ENCODE results near the gene GPR89A. TPM values are rescaled to one million over a fixed set of nuclear protein-coding genes. Genes with fewer than 3 reads are reported as not detected.
"Not testable (repeated sequence)": the region's sequence is repeated elsewhere in the genome, so short reads cannot be mapped to it uniquely, and the experiment has no call there.

The GPR89A gene
- total RNA-seq, 1 experiment from 2014 or later = 21.5 TPM

DNA sequence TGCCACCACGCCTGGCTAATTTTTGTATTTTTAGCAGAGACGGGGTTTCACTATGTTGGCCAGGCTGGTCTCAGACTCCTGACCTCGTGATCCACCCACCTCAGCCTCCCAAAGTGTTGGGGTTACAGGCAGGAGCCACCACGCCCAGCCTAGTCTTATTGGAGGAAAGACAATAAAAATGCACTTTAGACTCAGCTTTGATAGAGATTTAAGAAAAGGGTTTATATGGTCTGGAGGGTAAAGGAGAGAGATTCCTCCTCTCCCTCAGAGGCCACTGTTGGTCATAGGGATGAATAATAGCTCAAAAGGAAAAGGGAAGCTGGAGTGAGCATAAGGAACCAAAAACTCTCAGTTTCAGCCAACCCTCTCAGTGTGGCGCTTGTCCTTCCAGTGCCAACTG lies 8.4 kb upstream of the GPR89A start:
- H3K27ac ChIP-seq (ENCODE audit: low read length); in situ Hi-C loops (cut with HindIII; ENCODE audit: low pct_unique_long_range_greater_than_20kb, low sequenced_read_pairs); POLR2A ChIA-PET; CTCF ChIA-PET; intact Hi-C loops (cut with micrococcal nuclease; ENCODE audit: unreplicated experiment); H3K4me1 ChIP-seq (ENCODE audit: control insufficient read depth, insufficient read depth, low read length); H3K36me3 ChIP-seq (ENCODE audit: control insufficient read depth, insufficient read depth, low read length); ATAC-seq; H3K4me3 ChIP-seq (ENCODE audit: low read depth in 2 of 2, low read length in 2 of 2); H3K9me3 ChIP-seq (ENCODE audit: control insufficient read depth, insufficient read depth, low read depth, low read length); DNase-seq (ENCODE audit: low read depth, low spot score); H3K27me3 ChIP-seq (ENCODE audit: control insufficient read depth, insufficient read depth, low read length); BruUV-seq (replicated peaks): not testable (repeated sequence)

DNA sequence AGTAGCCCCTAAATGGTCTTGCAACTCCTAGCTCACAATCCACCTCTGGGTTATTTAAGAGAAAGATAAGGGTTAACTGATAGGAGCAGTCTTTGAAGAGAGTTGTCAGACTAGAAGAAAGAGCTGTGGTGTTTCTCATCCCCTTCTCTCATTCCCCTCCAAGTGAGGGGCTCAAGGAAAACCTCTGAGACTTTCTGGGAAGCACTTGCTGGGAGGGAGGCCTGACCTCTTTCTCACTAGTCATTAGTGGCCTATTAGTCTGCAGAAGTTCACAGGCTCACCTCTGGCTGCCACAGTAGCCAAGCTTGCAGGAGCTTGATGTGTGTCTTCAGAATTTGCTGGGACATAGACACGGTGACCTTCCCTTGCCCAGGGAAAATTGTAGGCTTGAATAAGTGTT lies 6.2 kb upstream of the GPR89A start:
- H3K27me3 ChIP-seq (ENCODE audit: control insufficient read depth, insufficient read depth, low read length) = no peaks in the 10 kb centered on the region
- in situ Hi-C loops (cut with HindIII; ENCODE audit: low pct_unique_long_range_greater_than_20kb, low sequenced_read_pairs) = no loop called here
- intact Hi-C loops (cut with micrococcal nuclease; ENCODE audit: unreplicated experiment) = no loop called here
- no peaks in the 10 kb centered on the region for H3K4me1 ChIP-seq (ENCODE audit: control insufficient read depth, insufficient read depth, low read length)
- no peaks in the 10 kb centered on the region for H3K9me3 ChIP-seq (ENCODE audit: control insufficient read depth, insufficient read depth, low read depth, low read length)
- ATAC-seq = no peak
- no peak overlapping the region for H3K27ac ChIP-seq (ENCODE audit: low read length)
- TF ChIP-seq SIN3A (IDR thresholded peaks at IDR 0.05; ENCODE audit: borderline replicate concordance, insufficient read depth, low read depth, low read length) = no peak
- TF ChIP-seq, protein P1, sequence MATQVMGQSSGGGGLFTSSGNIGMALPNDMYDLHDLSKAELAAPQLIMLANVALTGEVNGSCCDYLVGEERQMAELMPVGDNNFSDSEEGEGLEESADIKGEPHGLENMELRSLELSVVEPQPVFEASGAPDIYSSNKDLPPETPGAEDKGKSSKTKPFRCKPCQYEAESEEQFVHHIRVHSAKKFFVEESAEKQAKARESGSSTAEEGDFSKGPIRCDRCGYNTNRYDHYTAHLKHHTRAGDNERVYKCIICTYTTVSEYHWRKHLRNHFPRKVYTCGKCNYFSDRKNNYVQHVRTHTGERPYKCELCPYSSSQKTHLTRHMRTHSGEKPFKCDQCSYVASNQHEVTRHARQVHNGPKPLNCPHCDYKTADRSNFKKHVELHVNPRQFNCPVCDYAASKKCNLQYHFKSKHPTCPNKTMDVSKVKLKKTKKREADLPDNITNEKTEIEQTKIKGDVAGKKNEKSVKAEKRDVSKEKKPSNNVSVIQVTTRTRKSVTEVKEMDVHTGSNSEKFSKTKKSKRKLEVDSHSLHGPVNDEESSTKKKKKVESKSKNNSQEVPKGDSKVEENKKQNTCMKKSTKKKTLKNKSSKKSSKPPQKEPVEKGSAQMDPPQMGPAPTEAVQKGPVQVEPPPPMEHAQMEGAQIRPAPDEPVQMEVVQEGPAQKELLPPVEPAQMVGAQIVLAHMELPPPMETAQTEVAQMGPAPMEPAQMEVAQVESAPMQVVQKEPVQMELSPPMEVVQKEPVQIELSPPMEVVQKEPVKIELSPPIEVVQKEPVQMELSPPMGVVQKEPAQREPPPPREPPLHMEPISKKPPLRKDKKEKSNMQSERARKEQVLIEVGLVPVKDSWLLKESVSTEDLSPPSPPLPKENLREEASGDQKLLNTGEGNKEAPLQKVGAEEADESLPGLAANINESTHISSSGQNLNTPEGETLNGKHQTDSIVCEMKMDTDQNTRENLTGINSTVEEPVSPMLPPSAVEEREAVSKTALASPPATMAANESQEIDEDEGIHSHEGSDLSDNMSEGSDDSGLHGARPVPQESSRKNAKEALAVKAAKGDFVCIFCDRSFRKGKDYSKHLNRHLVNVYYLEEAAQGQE (IDR thresholded peaks at IDR 0.05; ENCODE audit: insufficient read depth in 1 of 2, low read depth in 2 of 2, low read length in 1 of 2) = no peak
- no peak for TF ChIP-seq TCF7L2 (IDR thresholded peaks at IDR 0.05; ENCODE audit: low read depth, low read length)
- TF ChIP-seq POLR2AphosphoS5 (IDR thresholded peaks at IDR 0.05; ENCODE audit: low read depth, low read length) = no peak
- TF ChIP-seq, protein P2, sequence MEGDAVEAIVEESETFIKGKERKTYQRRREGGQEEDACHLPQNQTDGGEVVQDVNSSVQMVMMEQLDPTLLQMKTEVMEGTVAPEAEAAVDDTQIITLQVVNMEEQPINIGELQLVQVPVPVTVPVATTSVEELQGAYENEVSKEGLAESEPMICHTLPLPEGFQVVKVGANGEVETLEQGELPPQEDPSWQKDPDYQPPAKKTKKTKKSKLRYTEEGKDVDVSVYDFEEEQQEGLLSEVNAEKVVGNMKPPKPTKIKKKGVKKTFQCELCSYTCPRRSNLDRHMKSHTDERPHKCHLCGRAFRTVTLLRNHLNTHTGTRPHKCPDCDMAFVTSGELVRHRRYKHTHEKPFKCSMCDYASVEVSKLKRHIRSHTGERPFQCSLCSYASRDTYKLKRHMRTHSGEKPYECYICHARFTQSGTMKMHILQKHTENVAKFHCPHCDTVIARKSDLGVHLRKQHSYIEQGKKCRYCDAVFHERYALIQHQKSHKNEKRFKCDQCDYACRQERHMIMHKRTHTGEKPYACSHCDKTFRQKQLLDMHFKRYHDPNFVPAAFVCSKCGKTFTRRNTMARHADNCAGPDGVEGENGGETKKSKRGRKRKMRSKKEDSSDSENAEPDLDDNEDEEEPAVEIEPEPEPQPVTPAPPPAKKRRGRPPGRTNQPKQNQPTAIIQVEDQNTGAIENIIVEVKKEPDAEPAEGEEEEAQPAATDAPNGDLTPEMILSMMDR (IDR thresholded peaks at IDR 0.05) = no peak
- CTCF ChIA-PET = no interaction called here
- no peaks in the 10 kb centered on the region for H3K36me3 ChIP-seq (ENCODE audit: control insufficient read depth, insufficient read depth, low read length)
- H3K4me3 ChIP-seq (ENCODE audit: low read depth in 2 of 2, low read length in 2 of 2) = no peak overlapping the region
- no TSS peak for BruUV-seq (replicated peaks)
- POLR2A ChIA-PET = no interaction called here
- DNase-seq (ENCODE audit: low read depth, low spot score) = no peak

DNA sequence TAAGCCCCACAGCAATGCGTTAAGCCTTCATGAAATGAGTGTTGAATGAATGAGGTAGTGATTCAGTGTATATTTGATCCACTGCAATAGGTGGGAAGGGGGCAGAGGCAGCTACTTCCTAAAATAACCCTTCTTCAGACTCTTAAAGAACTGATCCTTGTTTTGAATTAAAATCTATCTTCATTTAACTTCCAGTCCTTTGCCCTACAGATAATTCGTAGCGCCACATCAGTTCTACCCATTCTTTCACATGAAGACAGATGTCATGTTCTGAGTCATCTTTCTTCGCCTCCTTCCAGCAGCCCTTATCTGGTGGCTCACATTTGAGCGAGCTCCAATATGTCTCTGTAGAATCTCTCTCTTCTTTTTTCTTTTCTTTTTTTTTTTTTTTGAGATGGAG lies 948 bp upstream of the GPR89A start:
- in situ Hi-C loops (cut with HindIII; ENCODE audit: low pct_unique_long_range_greater_than_20kb, low sequenced_read_pairs); DNase-seq (ENCODE audit: low read depth, low spot score); intact Hi-C loops (cut with micrococcal nuclease; ENCODE audit: unreplicated experiment); H3K27me3 ChIP-seq (ENCODE audit: control insufficient read depth, insufficient read depth, low read length); H3K4me3 ChIP-seq (ENCODE audit: low read depth in 2 of 2, low read length in 2 of 2); ATAC-seq; POLR2A ChIA-PET; H3K9me3 ChIP-seq (ENCODE audit: control insufficient read depth, insufficient read depth, low read depth, low read length); H3K4me1 ChIP-seq (ENCODE audit: control insufficient read depth, insufficient read depth, low read length); BruUV-seq (replicated peaks); H3K27ac ChIP-seq (ENCODE audit: low read length); H3K36me3 ChIP-seq (ENCODE audit: control insufficient read depth, insufficient read depth, low read length); CTCF ChIA-PET: not testable (repeated sequence)

DNA sequence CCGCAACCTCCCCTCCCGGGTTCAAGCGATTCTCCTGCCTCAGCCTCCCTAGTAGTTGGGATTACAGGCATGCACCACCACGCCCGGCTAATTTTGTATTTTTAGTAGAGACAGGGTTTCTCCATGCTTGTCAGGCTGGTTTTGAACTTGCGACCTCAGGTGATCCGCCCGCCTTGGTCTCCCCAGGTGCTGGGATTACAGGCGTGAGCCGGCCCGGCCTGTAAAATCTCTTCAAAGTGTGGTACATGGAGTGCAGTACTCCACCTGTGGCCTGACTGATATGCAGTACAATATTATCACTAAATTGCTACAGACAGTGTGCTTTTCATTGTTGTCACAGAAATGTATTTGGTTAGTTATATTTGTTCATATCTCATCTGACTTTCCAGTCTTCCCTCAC lies 499 bp upstream of the GPR89A start:
- ATAC-seq; H3K9me3 ChIP-seq (ENCODE audit: control insufficient read depth, insufficient read depth, low read depth, low read length); H3K4me3 ChIP-seq (ENCODE audit: low read depth in 2 of 2, low read length in 2 of 2); DNase-seq (ENCODE audit: low read depth, low spot score); in situ Hi-C loops (cut with HindIII; ENCODE audit: low pct_unique_long_range_greater_than_20kb, low sequenced_read_pairs); BruUV-seq (replicated peaks); H3K36me3 ChIP-seq (ENCODE audit: control insufficient read depth, insufficient read depth, low read length); intact Hi-C loops (cut with micrococcal nuclease; ENCODE audit: unreplicated experiment); H3K27me3 ChIP-seq (ENCODE audit: control insufficient read depth, insufficient read depth, low read length); POLR2A ChIA-PET; H3K4me1 ChIP-seq (ENCODE audit: control insufficient read depth, insufficient read depth, low read length); CTCF ChIA-PET; H3K27ac ChIP-seq (ENCODE audit: low read length): not testable (repeated sequence)

DNA sequence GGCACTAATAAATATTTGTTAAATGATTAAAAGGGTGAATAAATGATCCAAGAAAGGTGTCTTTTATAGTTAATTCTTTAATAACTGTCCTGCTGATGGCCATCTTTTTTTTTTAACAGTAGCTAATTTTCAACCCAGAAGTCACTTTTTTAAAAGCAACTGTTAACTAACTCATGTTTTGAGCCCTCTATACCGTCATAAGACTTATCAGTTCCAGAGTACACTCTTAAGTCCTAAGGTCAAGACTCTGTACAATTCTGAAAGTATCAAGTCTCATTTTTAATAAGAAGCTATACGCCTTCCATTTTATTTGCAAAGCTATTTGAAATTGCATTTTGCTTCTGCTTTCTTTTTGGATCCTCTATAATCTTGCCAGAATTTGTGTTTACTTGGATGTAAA lies 3.0 kb downstream of the GPR89A start:
- intact Hi-C loops (cut with micrococcal nuclease; ENCODE audit: unreplicated experiment); H3K36me3 ChIP-seq (ENCODE audit: control insufficient read depth, insufficient read depth, low read length); H3K9me3 ChIP-seq (ENCODE audit: control insufficient read depth, insufficient read depth, low read depth, low read length); ATAC-seq; H3K27ac ChIP-seq (ENCODE audit: low read length); BruUV-seq (replicated peaks); H3K4me1 ChIP-seq (ENCODE audit: control insufficient read depth, insufficient read depth, low read length); POLR2A ChIA-PET; in situ Hi-C loops (cut with HindIII; ENCODE audit: low pct_unique_long_range_greater_than_20kb, low sequenced_read_pairs); H3K27me3 ChIP-seq (ENCODE audit: control insufficient read depth, insufficient read depth, low read length); H3K4me3 ChIP-seq (ENCODE audit: low read depth in 2 of 2, low read length in 2 of 2); CTCF ChIA-PET; DNase-seq (ENCODE audit: low read depth, low spot score): not testable (repeated sequence)

DNA sequence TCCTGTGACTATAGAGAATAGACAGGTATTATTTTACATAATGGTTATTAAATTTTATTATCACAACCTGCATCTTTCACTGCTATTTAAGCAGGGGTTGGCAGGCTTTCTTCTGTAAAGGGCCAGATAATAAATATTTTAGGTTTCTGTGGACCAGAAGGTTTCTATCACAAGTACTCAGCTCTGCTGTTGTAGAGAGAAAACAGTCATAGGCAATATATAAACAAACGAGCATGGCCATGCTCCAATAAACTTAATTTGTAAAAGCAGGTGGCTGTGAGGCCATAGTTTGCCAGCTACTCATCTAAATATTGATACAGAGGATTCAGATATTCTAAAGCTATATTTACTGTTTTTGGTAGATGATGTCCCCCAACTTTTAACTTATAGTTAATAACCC lies 12.3 kb downstream of the GPR89A start:
- POLR2A ChIA-PET; intact Hi-C loops (cut with micrococcal nuclease; ENCODE audit: unreplicated experiment); H3K9me3 ChIP-seq (ENCODE audit: control insufficient read depth, insufficient read depth, low read depth, low read length); CTCF ChIA-PET; in situ Hi-C loops (cut with HindIII; ENCODE audit: low pct_unique_long_range_greater_than_20kb, low sequenced_read_pairs); H3K4me3 ChIP-seq (ENCODE audit: low read depth in 2 of 2, low read length in 2 of 2); H3K27me3 ChIP-seq (ENCODE audit: control insufficient read depth, insufficient read depth, low read length); BruUV-seq (replicated peaks); H3K27ac ChIP-seq (ENCODE audit: low read length); ATAC-seq; DNase-seq (ENCODE audit: low read depth, low spot score); H3K4me1 ChIP-seq (ENCODE audit: control insufficient read depth, insufficient read depth, low read length); H3K36me3 ChIP-seq (ENCODE audit: control insufficient read depth, insufficient read depth, low read length): not testable (repeated sequence)
